H1 (cell line): ENCODE data around the gene HOMER1. TPM values are rescaled to one million over a fixed set of nuclear protein-coding genes. Genes with fewer than 3 reads are reported as not detected.

Experiments used
- ASH2L ChIP-seq: fragments of 200-600, 300-600 bp; sonication (generic); IDR thresholded peaks from one replicate; pipeline ENCODE4 v1.7.1; 2017; ENCODE audit warnings: low read length
- BCL11A ChIP-seq, 2 experiments: IDR thresholded peaks; one replicate each; pipeline ENCODE4 v1.6.1; 2011; ENCODE audit warnings: low read depth in 2 of 2, low read length in 2 of 2, mild to moderate bottlenecking in 2 of 2
- CTCF ChIP-seq, 3 experiments: IDR thresholded peaks; 1 replicate in 2 of 3; 2 replicates in 1 of 3; pipeline versions ENCODE4 v1.5.1 to v1.6.1; 2011; ENCODE audit warnings: low read length in 3 of 3, mild to moderate bottlenecking in 3 of 3, inconsistent platforms in 2 of 3, low read depth in 1 of 3, moderate library complexity in 1 of 3; ENCODE audit not compliant: insufficient read depth in 1 of 3; ENCODE audit errors: control extremely low read depth in 1 of 3
- NANOG ChIP-seq: IDR thresholded peaks from 2 replicates; pipeline ENCODE4 v1.6.1; 2011; ENCODE audit warnings: low read length, low read depth, mild to moderate bottlenecking, inconsistent platforms; ENCODE audit not compliant: insufficient read depth, poor library complexity, severe bottlenecking
- POLR2AphosphoS5 ChIP-seq: IDR thresholded peaks from 2 replicates; pipeline ENCODE4 v1.6.1; 2011; ENCODE audit warnings: low read depth, low read length
- TBP ChIP-seq: IDR thresholded peaks from 2 replicates; pipeline ENCODE4 v1.6.1; 2011; ENCODE audit warnings: low read depth, low read length, improper control_type of control experiment
- polyA plus RNA-seq, 7 experiments: library from polyadenylated mRNA; depleted of rRNA in 3 of 7; stranded (reverse) in 5 of 7; unstranded in 2 of 7; fragments of >200 nt in 5 of 7; fragments of 200-250 nt in 2 of 7; gene quantifications; 1 replicate in 5 of 7; 2 replicates in 1 of 7; 4 replicates in 1 of 7; pipeline versions ENCODE4 v1.2.1 to v1.2.3, GENCODE V29; 2011 to 2013; ENCODE audit warnings: missing spikeins in 2 of 7, mixed read lengths in 2 of 7
- total RNA-seq: library from RNA; stranded (reverse); fragmentation: NEBNext Ultra II Directional; extraction: Animal tissue kit (Norgen Biotek cat#: 25700); gene quantifications from 2 replicates; pipeline ENCODE4 v1.2.1, GENCODE V29; 2021

Gene HOMER1
- total and polyA plus RNA-seq, 2 of the 8 experiments (the other 6 are each of a cell fraction or from before 2014, with no cell fraction given) = 6.4 to 57.9 TPM

- TF ChIP-seq CTCF (IDR thresholded peaks at IDR 0.05; ENCODE audit: control extremely low read depth in 1 of 3, insufficient read depth in 1 of 3, low read depth in 1 of 3, low read length in 3 of 3) (no peak), TBP (no peak), BCL11A (IDR thresholded peaks at IDR 0.05; ENCODE audit: low read depth in 2 of 2, low read length in 2 of 2) (no peak), POLR2AphosphoS5 (no peak), NANOG (no peak), ASH2L (no peak)
Measured at GRCh38 chr5:79507251-79508205, 6.4 kb downstream of the HOMER1 start (continued).
